C4-2B (cell line): ENCODE data around the gene ANKZF1.

ENCODE experiments used
- CTCF ChIP-seq: fragments of 450-650 bp; conservative IDR thresholded peaks from 2 replicates; pipeline ENCODE4 v1.5.1; 2017; ENCODE audit warnings: mild to moderate bottlenecking
- ZFX ChIP-seq: fragments of 450-650 bp; IDR thresholded peaks from 2 replicates; pipeline ENCODE4 v1.6.1; 2017

DNA sequence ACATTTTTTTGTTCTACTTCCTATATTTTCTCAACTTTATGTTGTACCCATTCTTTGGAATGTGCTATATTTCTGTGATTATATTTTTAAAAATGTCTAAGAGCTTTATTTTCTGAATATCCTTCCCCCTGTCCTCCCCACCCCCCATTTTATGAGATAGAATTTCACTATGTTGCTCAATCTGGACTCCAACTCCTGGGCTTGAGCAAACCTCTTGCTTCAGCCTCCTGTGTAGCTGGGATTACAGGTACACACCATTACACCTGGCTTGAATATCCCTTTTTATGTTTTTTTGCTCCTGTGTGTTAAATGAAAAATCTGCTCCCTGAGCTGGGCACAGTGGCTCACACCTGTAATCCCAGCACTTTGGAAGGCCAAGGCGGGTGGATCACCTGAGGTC is 32.2 kb upstream of the ANKZF1 start:
- TF ChIP-seq CTCF (no peak), ZFX (no peak)
